C4-2B (cell line): Measurements from ENCODE around the gene ANKRD6.

Source experiments
- CTCF ChIP-seq: fragments of 450-650 bp; conservative IDR thresholded peaks from 2 replicates; pipeline ENCODE4 v1.5.1; 2017; ENCODE audit warnings: mild to moderate bottlenecking
- ZFX ChIP-seq: fragments of 450-650 bp; IDR thresholded peaks from 2 replicates; pipeline ENCODE4 v1.6.1; 2017

- TF ChIP-seq CTCF (no peak), ZFX (no peak)
Measured at GRCh38 chr6:89611666-89612065, 178.7 kb downstream of the ANKRD6 start.
